Activated CD8-positive, alpha-beta memory T cell treated with anti-CD3 and anti-CD28 coated beads for 36 hours (primary cell): ENCODE results near the gene BABAM2. TPM values are rescaled to one million over a fixed set of nuclear protein-coding genes. Genes with fewer than 3 reads are reported as not detected.

Experiments used
- CTCF ChIA-PET: fragments of 350-600 bp; sonication (Branson Sonifier 250); formaldehyde crosslinking; loops from one replicate; lab custom pipeline; 2021; ENCODE audit warnings: antibody characterized with exemption; lab: Charles Lee
- POLR2A ChIA-PET: fragments of 350-600 bp; sonication (Branson Sonifier 250); formaldehyde crosslinking; loops from one replicate; lab custom pipeline; 2021; ENCODE audit warnings: antibody characterized with exemption; lab: Charles Lee
- total RNA-seq, 2 experiments: library from RNA; stranded (reverse); gene quantifications; one replicate each; pipeline ENCODE4 v1.2.3, GENCODE V29; 2021

The BABAM2 gene
- total RNA-seq, 2 experiments from 2014 or later = 79.4 to 79.9 TPM

- CTCF ChIA-PET = no interaction called here
- POLR2A ChIA-PET = no interaction called here
Observed at GRCh38 chr2:28178946-28179345, 288.4 kb downstream of the BABAM2 start.

- POLR2A ChIA-PET = no interaction called here
- CTCF ChIA-PET = no interaction called here
Observed at GRCh38 chr2:28181801-28182200, 291.3 kb downstream of the BABAM2 start.

GRCh38 chr2:28182348-28182747 is 291.8 kb downstream of the BABAM2 start:
- CTCF ChIA-PET = no interaction called here
- POLR2A ChIA-PET = no interaction called here

GRCh38 chr2:28185153-28185552 is 294.6 kb downstream of the BABAM2 start:
- CTCF ChIA-PET = no interaction called here
- POLR2A ChIA-PET = interaction anchor here (0.6 kb wide), 1 partner anchor 18 kb away, joined by 3 read pairs; no protein-coding TSS in a partner anchor

GRCh38 chr2:28185891-28186290 is 295.4 kb downstream of the BABAM2 start:
- CTCF ChIA-PET = no interaction called here

GRCh38 chr2:28187186-28187585 is 296.7 kb downstream of the BABAM2 start:
- POLR2A ChIA-PET = no interaction called here
- CTCF ChIA-PET = no interaction called here

More at GRCh38 chr2:28185891-28186290, 295.4 kb downstream of the BABAM2 start:
- POLR2A ChIA-PET = no interaction called here

- POLR2A ChIA-PET = no interaction called here
- CTCF ChIA-PET = no interaction called here
Observed at GRCh38 chr2:28188436-28188835, 297.9 kb downstream of the BABAM2 start.

GRCh38 chr2:28193630-28194403 is 303.3 kb downstream of the BABAM2 start:
- ChIA-PET POLR2A (no interaction called here), CTCF (no interaction called here)

GRCh38 chr2:28199995-28200679 is 309.6 kb downstream of the BABAM2 start:
- ChIA-PET CTCF (interaction anchor here (0.6 kb wide), 1 partner anchor 206 kb away, joined by 4 read pairs; no protein-coding TSS in a partner anchor), POLR2A (no interaction called here)

- ChIA-PET POLR2A (no interaction called here), CTCF (interaction anchor here (1.2 kb wide), 1 partner anchor 10 kb away, joined by 3 read pairs; no protein-coding TSS in a partner anchor)
Observed at GRCh38 chr2:28201671-28202180, 311.2 kb downstream of the BABAM2 start.

GRCh38 chr2:28202719-28203118 is 312.2 kb downstream of the BABAM2 start:
- ChIA-PET POLR2A (no interaction called here), CTCF (interaction anchor here (1.2 kb wide), 1 partner anchor 11 kb away, joined by 3 read pairs; no protein-coding TSS in a partner anchor)

- CTCF ChIA-PET = no interaction called here
- POLR2A ChIA-PET = no interaction called here
Observed at GRCh38 chr2:28206762-28207161, 316.2 kb downstream of the BABAM2 start.

- ChIA-PET POLR2A (no interaction called here), CTCF (no interaction called here)
Observed at GRCh38 chr2:28209261-28209691, 318.7 kb downstream of the BABAM2 start.

GRCh38 chr2:28209864-28210263 is 319.3 kb downstream of the BABAM2 start:
- CTCF ChIA-PET = no interaction called here
- POLR2A ChIA-PET = no interaction called here

- CTCF ChIA-PET = no interaction called here
Observed at GRCh38 chr2:28210535-28210934, 320.0 kb downstream of the BABAM2 start.

GRCh38 chr2:28216331-28216730 is 325.8 kb downstream of the BABAM2 start:
- POLR2A ChIA-PET = no interaction called here
- CTCF ChIA-PET = no interaction called here

More at GRCh38 chr2:28210535-28210934, 320.0 kb downstream of the BABAM2 start:
- POLR2A ChIA-PET = no interaction called here

- ChIA-PET POLR2A (no interaction called here), CTCF (no interaction called here)
Observed at GRCh38 chr2:28217042-28217740, 326.7 kb downstream of the BABAM2 start.

- ChIA-PET CTCF (no interaction called here), POLR2A (no interaction called here)
Observed at GRCh38 chr2:28219138-28219537, 328.6 kb downstream of the BABAM2 start.

- CTCF ChIA-PET = no interaction called here
- POLR2A ChIA-PET = interaction anchor here (0.6 kb wide), 1 partner anchor 669 kb away, joined by 3 read pairs; no protein-coding TSS in a partner anchor
Observed at GRCh38 chr2:28219758-28220368, 329.3 kb downstream of the BABAM2 start.
